ENCODE data around the gene C22orf31. TPM values are rescaled to one million over a fixed set of nuclear protein-coding genes. Genes with fewer than 3 reads are reported as not detected.
A peak's percentile ranks its signal among the peaks of the same experiment; 100 is the strongest.
"Not testable (repeated sequence)": the region's sequence is repeated elsewhere in the genome, so short reads cannot be mapped to it uniquely, and the experiment has no call there.

C22orf31 gene
- total RNA-seq, 1 donor from 2014 or later: not detected

- no peak for DNase-seq (ENCODE audit: low spot score)
These were observed 6.3 kb downstream of the C22orf31 start for GRCh38 chr22:29055192-29055830.

GRCh38 chr22:29054251-29054767 is 7.3 kb downstream of the C22orf31 start:
- DNase-seq (ENCODE audit: low spot score): no peak

GRCh38 chr22:29053048-29053702 is 8.5 kb downstream of the C22orf31 start:
- DNase-seq (ENCODE audit: low spot score): no peak

GRCh38 chr22:29050457-29050856 is 11.2 kb downstream of the C22orf31 start:
- DNase-seq (ENCODE audit: low spot score): no peak

GRCh38 chr22:29049655-29050263 is 11.9 kb downstream of the C22orf31 start:
- no peak for DNase-seq (ENCODE audit: low spot score)

GRCh38 chr22:29048822-29049654 is 12.6 kb downstream of the C22orf31 start:
- DNase-seq (ENCODE audit: low spot score): no peak

- DNase-seq (ENCODE audit: low spot score): no peak
These were observed 16.9 kb downstream of the C22orf31 start for GRCh38 chr22:29044657-29045176.

- DNase-seq (ENCODE audit: low spot score): no peak
These were observed 17.6 kb downstream of the C22orf31 start for GRCh38 chr22:29043906-29044575.

GRCh38 chr22:29041408-29041807 is 20.2 kb downstream of the C22orf31 start:
- no peak for DNase-seq (ENCODE audit: low spot score)

GRCh38 chr22:29040385-29041275 is 21.0 kb downstream of the C22orf31 start:
- DNase-seq (ENCODE audit: low spot score): peak; percentile 76

- DNase-seq (ENCODE audit: low spot score): not testable (repeated sequence)
These were observed 21.9 kb downstream of the C22orf31 start for GRCh38 chr22:29039684-29040083.

GRCh38 chr22:29039148-29039547 is 22.5 kb downstream of the C22orf31 start:
- no peak for DNase-seq (ENCODE audit: low spot score)

- no peak for DNase-seq (ENCODE audit: low spot score)
These were observed 24.2 kb downstream of the C22orf31 start for GRCh38 chr22:29037340-29037932.

- DNase-seq (ENCODE audit: low spot score): no peak
These were observed 29.0 kb downstream of the C22orf31 start for GRCh38 chr22:29032584-29032983.

- no peak for DNase-seq (ENCODE audit: low spot score)
These were observed 29.6 kb downstream of the C22orf31 start for GRCh38 chr22:29032014-29032475.

GRCh38 chr22:29031227-29032011 is 30.2 kb downstream of the C22orf31 start:
- peak; percentile 64 for DNase-seq (ENCODE audit: low spot score)

- DNase-seq (ENCODE audit: low spot score): peak; percentile 79
These were observed 30.9 kb downstream of the C22orf31 start for GRCh38 chr22:29030618-29031226.

GRCh38 chr22:29030016-29030617 is 31.5 kb downstream of the C22orf31 start:
- no peak for DNase-seq (ENCODE audit: low spot score)

All from ureter (tissue), 1 donor.